Activated CD4-positive, alpha-beta memory T cell treated with anti-CD3 and anti-CD28 coated beads, Interleukin-2, amount 10 ng/mL, durations not matched to agents 7 days and 5 days (primary cell): ENCODE results near the gene DXO. TPM values are rescaled to one million over a fixed set of nuclear protein-coding genes. Genes with fewer than 3 reads are reported as not detected.
"Not testable (repeated sequence)": the region's sequence is repeated elsewhere in the genome, so short reads cannot be mapped to it uniquely, and the experiment has no call there.

Source experiments
- CTCF ChIA-PET: fragments of 350-600 bp; sonication (Branson Sonifier 250); formaldehyde crosslinking; loops from one replicate; lab custom pipeline; 2021; ENCODE audit warnings: antibody characterized with exemption, inconsistent platforms; lab: Charles Lee
- POLR2A ChIA-PET: fragments of 350-600 bp; sonication (Branson Sonifier 250); formaldehyde crosslinking; loops from one replicate; lab custom pipeline; 2021; ENCODE audit warnings: antibody characterized with exemption; lab: Charles Lee
- DNase-seq: peaks from one replicate; pipeline ENCODE4 v3.0.0-alpha.2; 2020
- H3K27ac Mint-ChIP-seq: one replicate; pipeline ENCODE4 v1.8.0; 2021; ENCODE audit warnings: mild to moderate bottlenecking, mixed read lengths
- H3K27me3 Mint-ChIP-seq: one replicate; pipeline ENCODE4 v1.8.0; 2021; ENCODE audit warnings: mixed read lengths
- H3K36me3 Mint-ChIP-seq: one replicate; pipeline ENCODE4 v1.8.0; 2021; ENCODE audit warnings: low read depth, mixed read lengths
- H3K4me1 Mint-ChIP-seq: one replicate; pipeline ENCODE4 v1.8.0; 2021; ENCODE audit warnings: mixed read lengths
- H3K4me3 Mint-ChIP-seq: one replicate; pipeline ENCODE4 v1.8.0; 2021; ENCODE audit warnings: mild to moderate bottlenecking, mixed read lengths
- H3K9me3 Mint-ChIP-seq: one replicate; pipeline ENCODE4 v1.8.0; 2021; ENCODE audit warnings: mixed read lengths
- total RNA-seq, 2 experiments: library from RNA; stranded (reverse); gene quantifications; one replicate each; pipeline ENCODE4 v1.2.3, GENCODE V29; 2021

DXO gene
- total RNA-seq, 2 experiments from 2014 or later: 16.7 to 17.5 TPM

DNA sequence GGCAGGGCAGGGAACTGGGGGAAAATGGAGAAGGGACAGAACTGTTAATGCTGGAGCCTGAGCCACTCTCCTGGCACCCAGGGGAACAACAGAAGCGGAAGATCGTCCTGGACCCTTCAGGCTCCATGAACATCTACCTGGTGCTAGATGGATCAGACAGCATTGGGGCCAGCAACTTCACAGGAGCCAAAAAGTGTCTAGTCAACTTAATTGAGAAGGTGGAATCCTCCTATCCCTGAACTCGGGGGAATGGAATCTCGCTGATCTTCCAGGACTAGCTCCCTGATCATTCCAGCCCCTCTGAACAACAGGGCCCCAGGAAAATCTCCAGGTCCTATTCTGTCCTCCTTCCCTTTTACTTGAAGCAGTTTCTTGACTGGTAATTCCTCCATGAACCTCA, 24.1 kb downstream of the DXO start:
- H3K27me3 Mint-ChIP-seq: peaks cover 14% of the 10 kb centered on the region
- peaks cover 8% of the 10 kb centered on the region for H3K36me3 Mint-ChIP-seq
- H3K27ac Mint-ChIP-seq: no peak overlapping the region
- DNase-seq: no peak
- CTCF ChIA-PET: no interaction called here
- H3K9me3 Mint-ChIP-seq: no peaks in the 10 kb centered on the region
- no peak overlapping the region for H3K4me3 Mint-ChIP-seq
- H3K4me1 Mint-ChIP-seq: peaks cover 5% of the 10 kb centered on the region
- POLR2A ChIA-PET: interaction anchor here (2.4 kb wide), 1 partner anchor 11 kb away, joined by 10 read pairs; the partner anchor contains the start of genes NELFE and SKIC2

DNA sequence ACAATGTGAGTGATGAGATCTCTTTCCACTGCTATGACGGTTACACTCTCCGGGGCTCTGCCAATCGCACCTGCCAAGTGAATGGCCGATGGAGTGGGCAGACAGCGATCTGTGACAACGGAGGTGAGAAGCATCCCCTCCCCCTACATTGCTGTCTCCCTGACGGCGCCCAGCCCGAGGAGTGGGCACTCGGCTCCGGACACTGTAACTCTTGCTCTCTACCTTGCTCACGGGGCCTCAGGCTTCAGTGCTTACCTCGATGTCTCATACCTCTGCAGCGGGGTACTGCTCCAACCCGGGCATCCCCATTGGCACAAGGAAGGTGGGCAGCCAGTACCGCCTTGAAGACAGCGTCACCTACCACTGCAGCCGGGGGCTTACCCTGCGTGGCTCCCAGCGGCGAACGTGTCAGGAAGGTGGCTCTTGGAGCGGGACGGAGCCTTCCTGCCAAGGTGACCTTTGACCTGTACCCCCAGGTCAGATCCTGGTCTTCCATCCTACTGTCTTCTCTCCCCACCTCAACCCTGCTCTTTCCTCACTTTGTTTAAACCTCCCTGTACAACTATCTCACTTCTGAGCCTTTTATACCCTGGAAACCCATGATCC, 24.8 kb downstream of the DXO start:
- Mint-ChIP-seq H3K4me3 (no peak overlapping the region), H3K36me3 (peaks cover 5% of the 10 kb centered on the region), H3K27ac (no peak overlapping the region), H3K27me3 (peaks cover 19% of the 10 kb centered on the region), H3K9me3 (no peaks in the 10 kb centered on the region), H3K4me1 (peaks cover 5% of the 10 kb centered on the region)
- ChIA-PET CTCF (no interaction called here), POLR2A (interaction anchor here (2.4 kb wide), 1 partner anchor 11 kb away, joined by 10 read pairs; the partner anchor contains the start of genes NELFE and SKIC2)
- DNase-seq: no peak

GRCh38 chr6:31946370-31946885, 25.5 kb downstream of the DXO start:
- Mint-ChIP-seq H3K27me3 (peaks cover 21% of the 10 kb centered on the region), H3K9me3 (no peaks in the 10 kb centered on the region), H3K4me1 (peaks cover 5% of the 10 kb centered on the region), H3K4me3 (no peak overlapping the region), H3K27ac (no peak overlapping the region), H3K36me3 (peaks cover 5% of the 10 kb centered on the region)
- POLR2A ChIA-PET: interaction anchor here (1.7 kb wide), 1 partner anchor 13 kb away, joined by 5 read pairs; the partner anchor contains the start of genes NELFE and SKIC2
- CTCF ChIA-PET: no interaction called here
- no peak for DNase-seq

DNA sequence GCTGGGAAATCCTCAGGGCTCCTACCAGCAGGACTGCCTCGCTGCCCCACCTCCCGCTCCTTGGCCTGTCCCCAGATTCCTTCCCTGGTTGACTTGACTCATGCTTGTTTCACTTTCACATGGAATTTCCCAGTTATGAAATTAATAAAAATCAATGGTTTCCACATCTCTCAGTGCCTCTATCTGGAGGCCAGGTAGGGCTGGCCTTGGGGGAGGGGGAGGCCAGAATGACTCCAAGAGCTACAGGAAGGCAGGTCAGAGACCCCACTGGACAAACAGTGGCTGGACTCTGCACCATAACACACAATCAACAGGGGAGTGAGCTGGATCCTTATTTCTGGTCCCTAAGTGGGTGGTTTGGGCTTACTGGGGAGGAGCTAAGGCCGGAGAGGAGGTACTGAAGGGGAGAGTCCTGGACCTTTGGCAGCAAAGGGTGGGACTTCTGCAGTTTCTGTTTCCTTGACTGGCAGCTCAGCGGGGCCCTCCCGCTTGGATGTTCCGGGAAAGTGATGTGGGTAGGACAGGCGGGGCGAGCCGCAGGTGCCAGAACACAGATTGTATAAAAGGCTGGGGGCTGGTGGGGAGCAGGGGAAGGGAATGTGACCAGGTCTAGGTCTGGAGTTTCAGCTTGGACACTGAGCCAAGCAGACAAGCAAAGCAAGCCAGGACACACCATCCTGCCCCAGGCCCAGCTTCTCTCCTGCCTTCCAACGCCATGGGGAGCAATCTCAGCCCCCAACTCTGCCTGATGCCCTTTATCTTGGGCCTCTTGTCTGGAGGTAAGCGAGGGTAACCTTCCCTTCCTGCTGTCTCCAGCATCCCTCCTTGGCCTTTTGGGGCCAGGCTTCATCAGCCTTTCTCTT, 26.2 kb downstream of the DXO start, which contains the start of gene CFB:
CFB (plus strand) TSS at position 589 of the 863 bp plus-strand sequence; CDS start at position 716, 127 bp downstream.
- CTCF ChIA-PET: no interaction called here
- peaks cover 5% of the 10 kb centered on the region for H3K4me1 Mint-ChIP-seq
- POLR2A ChIA-PET: interaction anchor here (1.0 to 1.7 kb wide), 3 partner anchors 12 to 26 kb away, joined by 3 to 5 read pairs (median 3); partner anchors contain the start of genes DXO, NELFE and SKIC2
- H3K27ac Mint-ChIP-seq: no peak within 1 kb of the TSS
- no peak within 1 kb of the TSS for H3K4me3 Mint-ChIP-seq
- H3K27me3 Mint-ChIP-seq: peaks cover 21% of the 10 kb centered on the region
- H3K36me3 Mint-ChIP-seq: peaks cover 2% of the 10 kb centered on the region
- H3K9me3 Mint-ChIP-seq: no peaks in the 10 kb centered on the region
- no peak for DNase-seq

DNA sequence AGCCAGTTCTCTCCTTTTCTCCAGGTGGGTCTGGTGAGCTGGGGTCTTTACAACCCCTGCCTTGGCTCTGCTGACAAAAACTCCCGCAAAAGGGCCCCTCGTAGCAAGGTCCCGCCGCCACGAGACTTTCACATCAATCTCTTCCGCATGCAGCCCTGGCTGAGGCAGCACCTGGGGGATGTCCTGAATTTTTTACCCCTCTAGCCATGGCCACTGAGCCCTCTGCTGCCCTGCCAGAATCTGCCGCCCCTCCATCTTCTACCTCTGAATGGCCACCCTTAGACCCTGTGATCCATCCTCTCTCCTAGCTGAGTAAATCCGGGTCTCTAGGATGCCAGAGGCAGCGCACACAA, 26.8 kb downstream of the DXO start:
- H3K9me3 Mint-ChIP-seq: no peaks in the 10 kb centered on the region
- ChIA-PET POLR2A (interaction anchor here (1.0 to 1.7 kb wide), 3 partner anchors 13 to 27 kb away, joined by 3 to 5 read pairs (median 3); partner anchors contain the start of genes DXO, NELFE and SKIC2), CTCF (no interaction called here)
- DNase-seq: no peak
- H3K4me3 Mint-ChIP-seq: no peak overlapping the region
- H3K36me3 Mint-ChIP-seq: no peaks in the 10 kb centered on the region
- H3K4me1 Mint-ChIP-seq: peaks cover 5% of the 10 kb centered on the region
- peaks cover 24% of the 10 kb centered on the region for H3K27me3 Mint-ChIP-seq
- H3K27ac Mint-ChIP-seq: no peak overlapping the region

DNA sequence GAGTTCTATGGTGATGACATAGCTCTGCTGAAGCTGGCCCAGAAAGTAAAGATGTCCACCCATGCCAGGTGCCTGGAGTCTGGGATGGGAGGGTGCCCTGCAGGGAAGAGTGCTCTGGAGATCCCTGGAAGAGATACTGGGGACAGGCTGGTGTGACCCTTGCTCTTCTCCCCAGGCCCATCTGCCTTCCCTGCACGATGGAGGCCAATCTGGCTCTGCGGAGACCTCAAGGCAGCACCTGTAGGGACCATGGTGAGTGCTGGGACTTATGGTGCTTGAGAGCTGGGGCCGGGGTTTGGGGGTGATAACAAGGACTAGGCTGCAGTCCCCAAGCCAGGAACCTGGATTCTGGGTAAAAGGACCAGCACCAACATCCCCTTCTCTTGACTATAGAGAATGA, 28.2 kb downstream of the DXO start:
- Mint-ChIP-seq H3K27me3 (peaks cover 24% of the 10 kb centered on the region), H3K4me3 (no peak overlapping the region), H3K9me3 (no peaks in the 10 kb centered on the region), H3K36me3 (no peaks in the 10 kb centered on the region), H3K4me1 (peaks cover 5% of the 10 kb centered on the region), H3K27ac (no peak overlapping the region)
- DNase-seq: no peak
- ChIA-PET POLR2A (no interaction called here), CTCF (no interaction called here)

DNA sequence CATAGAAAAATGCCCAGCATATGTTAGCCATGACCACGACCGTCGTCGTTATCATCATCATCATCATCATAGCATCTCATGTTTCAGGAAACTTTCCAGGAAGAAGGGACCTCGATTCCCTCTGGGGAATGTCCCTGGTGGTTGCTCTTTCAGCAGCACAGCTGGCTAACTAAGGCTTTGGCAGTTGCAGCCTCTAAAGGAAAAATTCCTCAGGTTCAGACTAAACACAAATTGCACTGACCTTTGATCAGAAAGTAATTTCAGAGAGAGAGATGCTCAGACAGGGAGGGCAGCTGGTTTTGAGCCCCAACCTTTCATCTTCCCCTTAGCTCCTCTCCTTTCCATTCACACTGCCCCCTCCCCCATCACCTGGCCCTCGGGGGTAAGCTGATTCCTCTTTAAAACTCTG, 31.7 kb downstream of the DXO start:
- DNase-seq: no peak
- ChIA-PET CTCF (interaction anchor here (1.4 to 1.9 kb wide), 2 partner anchors 10 to 170 kb away, joined by 6 read pairs; no protein-coding TSS in a partner anchor), POLR2A (no interaction called here)
- H3K4me1 Mint-ChIP-seq: no peaks in the 10 kb centered on the region
- H3K9me3 Mint-ChIP-seq: no peaks in the 10 kb centered on the region
- H3K36me3 Mint-ChIP-seq: no peaks in the 10 kb centered on the region
- no peak overlapping the region for H3K4me3 Mint-ChIP-seq
- H3K27ac Mint-ChIP-seq: no peak overlapping the region
- peaks cover 17% of the 10 kb centered on the region for H3K27me3 Mint-ChIP-seq

GRCh38 chr6:31935823-31936222, 36.1 kb downstream of the DXO start:
- Mint-ChIP-seq H3K4me3 (no peak overlapping the region), H3K4me1 (no peaks in the 10 kb centered on the region), H3K27ac (no peak overlapping the region), H3K9me3 (no peaks in the 10 kb centered on the region), H3K27me3 (peaks cover 4% of the 10 kb centered on the region), H3K36me3 (no peaks in the 10 kb centered on the region)
- CTCF ChIA-PET: no interaction called here
- no peak for DNase-seq
- POLR2A ChIA-PET: no interaction called here

DNA sequence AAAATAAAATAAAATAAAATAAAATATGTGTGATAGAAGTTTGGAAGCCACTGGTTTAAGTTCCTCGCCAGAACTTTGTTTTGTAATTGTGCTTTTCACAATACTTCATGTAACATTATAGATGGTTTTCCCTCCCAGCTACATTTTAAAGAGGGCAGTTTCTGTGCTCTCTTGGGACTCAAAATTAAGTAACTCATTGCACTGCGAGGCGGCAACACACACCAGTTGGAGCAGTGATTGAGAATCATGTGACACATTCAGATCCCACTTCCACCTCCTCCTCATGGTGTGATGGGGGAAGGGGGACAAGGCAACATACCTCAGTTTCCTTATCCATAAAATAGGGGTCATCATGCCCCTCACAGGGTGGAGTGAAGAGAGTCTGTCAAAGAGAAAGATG, 36.9 kb downstream of the DXO start:
- H3K27ac Mint-ChIP-seq: no peak overlapping the region
- H3K4me1 Mint-ChIP-seq: no peaks in the 10 kb centered on the region
- H3K27me3 Mint-ChIP-seq: peaks cover 2% of the 10 kb centered on the region
- no peaks in the 10 kb centered on the region for H3K9me3 Mint-ChIP-seq
- ChIA-PET POLR2A (no interaction called here), CTCF (interaction anchor here (1.1 kb wide), 1 partner anchor 37 kb away, joined by 4 read pairs; no protein-coding TSS in a partner anchor)
- H3K4me3 Mint-ChIP-seq: no peak overlapping the region
- no peak for DNase-seq
- H3K36me3 Mint-ChIP-seq: no peaks in the 10 kb centered on the region

- no peaks in the 10 kb centered on the region for H3K36me3 Mint-ChIP-seq
- CTCF ChIA-PET: no interaction called here
These were observed 38.4 kb downstream of the DXO start for GRCh38 chr6:31933537-31933936.

GRCh38 chr6:31932137-31932536, 39.8 kb downstream of the DXO start:
- H3K27me3 Mint-ChIP-seq, H3K36me3 Mint-ChIP-seq, CTCF ChIA-PET, H3K27ac Mint-ChIP-seq, POLR2A ChIA-PET, H3K4me1 Mint-ChIP-seq, H3K4me3 Mint-ChIP-seq, H3K9me3 Mint-ChIP-seq, DNase-seq: not testable (repeated sequence)

More at GRCh38 chr6:31933537-31933936, 38.4 kb downstream of the DXO start:
- DNase-seq: no peak
- Mint-ChIP-seq H3K4me3 (no peak overlapping the region), H3K9me3 (no peaks in the 10 kb centered on the region), H3K27ac (no peak overlapping the region), H3K27me3 (peaks cover 2% of the 10 kb centered on the region), H3K4me1 (no peaks in the 10 kb centered on the region)
- POLR2A ChIA-PET: no interaction called here

DNA sequence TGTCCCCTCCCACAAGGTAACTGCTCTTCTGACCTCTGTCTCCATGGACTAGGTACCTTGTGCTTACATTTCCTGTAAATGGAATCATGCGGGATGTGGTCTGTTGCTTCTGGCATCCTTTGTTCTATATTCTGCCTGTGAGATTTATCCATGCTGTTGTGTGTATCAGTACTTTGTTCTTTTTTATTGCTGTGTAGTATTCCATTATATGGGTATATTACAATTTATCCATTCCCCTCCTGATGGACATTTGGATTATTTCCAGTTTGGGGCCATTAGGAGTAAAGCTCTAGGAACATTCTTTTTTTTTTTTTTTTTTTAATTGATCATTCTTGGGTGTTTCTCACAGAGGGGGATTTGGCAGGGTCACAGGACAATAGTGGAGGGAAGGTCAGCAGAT, 41.0 kb downstream of the DXO start:
- POLR2A ChIA-PET: no interaction called here
- peaks cover 3% of the 10 kb centered on the region for H3K27me3 Mint-ChIP-seq
- CTCF ChIA-PET: no interaction called here
- H3K4me1 Mint-ChIP-seq: no peaks in the 10 kb centered on the region
- H3K36me3 Mint-ChIP-seq: no peaks in the 10 kb centered on the region
- no peak overlapping the region for H3K4me3 Mint-ChIP-seq
- no peak for DNase-seq
- no peak overlapping the region for H3K27ac Mint-ChIP-seq
- H3K9me3 Mint-ChIP-seq: no peaks in the 10 kb centered on the region

DNA sequence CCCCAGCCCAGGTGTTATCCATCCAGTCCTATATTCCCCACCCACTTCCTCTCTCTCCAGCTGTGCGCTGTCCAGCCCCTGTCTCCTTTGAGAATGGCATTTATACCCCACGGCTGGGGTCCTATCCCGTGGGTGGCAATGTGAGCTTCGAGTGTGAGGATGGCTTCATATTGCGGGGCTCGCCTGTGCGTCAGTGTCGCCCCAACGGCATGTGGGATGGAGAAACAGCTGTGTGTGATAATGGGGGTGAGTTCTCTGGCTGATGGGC, 43.3 kb downstream of the DXO start:
- H3K4me3 Mint-ChIP-seq: no peak overlapping the region
- no peak for DNase-seq
- POLR2A ChIA-PET: no interaction called here
- H3K27ac Mint-ChIP-seq: no peak overlapping the region
- no peaks in the 10 kb centered on the region for H3K36me3 Mint-ChIP-seq
- H3K4me1 Mint-ChIP-seq: no peaks in the 10 kb centered on the region
- peaks cover 3% of the 10 kb centered on the region for H3K27me3 Mint-ChIP-seq
- CTCF ChIA-PET: no interaction called here
- no peaks in the 10 kb centered on the region for H3K9me3 Mint-ChIP-seq
